Neural cell (in vitro differentiated cells): ENCODE measurements around the gene ZNF493. TPM values are rescaled to one million over a fixed set of nuclear protein-coding genes. Genes with fewer than 3 reads are reported as not detected.

Source experiments
- H2AFZ ChIP-seq: fragments of 200-600, 300-800 bp; sonication (generic), shearing (Covaris generic); 2 replicates; pipeline ENCODE4 v1.6.0; 2014; ENCODE audit warnings: low read depth, mild to moderate bottlenecking, antibody characterized with exemption, low read length, moderate library complexity
- H3F3A ChIP-seq: fragments of 200-600 bp; shearing (Covaris generic); 2 replicates; pipeline ENCODE4 v1.6.1; 2016; ENCODE audit warnings: mild to moderate bottlenecking, moderate library complexity, mixed read lengths, antibody characterized with exemption, low read length; ENCODE audit not compliant: insufficient read depth, poor library complexity, severe bottlenecking
- H3K27ac ChIP-seq: fragments of 200-600, 300-800 bp; sonication (generic), shearing (Covaris generic); 2 replicates; pipeline ENCODE4 v1.5.1; 2014; ENCODE audit warnings: mild to moderate bottlenecking, low read length, moderate library complexity
- H3K27me3 ChIP-seq: fragments of 300-800, 200-600 bp; sonication (generic), shearing (Covaris generic); 2 replicates; pipeline ENCODE4 v1.6.0; 2014; ENCODE audit warnings: mild to moderate bottlenecking, low read depth, low read length, moderate library complexity; ENCODE audit not compliant: insufficient read depth
- H3K36me3 ChIP-seq: fragments of 300-800, 200-600 bp; sonication (generic), shearing (Covaris generic); 2 replicates; pipeline ENCODE4 v1.5.1; 2014; ENCODE audit warnings: mild to moderate bottlenecking, antibody characterized with exemption, low read length, moderate library complexity; ENCODE audit not compliant: insufficient read depth
- H3K4me2 ChIP-seq: fragments of 300-800, 200-600 bp; sonication (generic), shearing (Covaris generic); 2 replicates; pipeline ENCODE4 v1.6.0; 2014; ENCODE audit warnings: mild to moderate bottlenecking, low read length
- H3K4me3 ChIP-seq: fragments of 300-800, 200-600 bp; sonication (generic), shearing (Covaris generic); 2 replicates; pipeline ENCODE4 v1.5.1; 2014; ENCODE audit warnings: mild to moderate bottlenecking, low read length, moderate library complexity
- H3K79me2 ChIP-seq: fragments of 200-600 bp; shearing (Covaris generic); replicated peaks from 2 replicates; pipeline ENCODE4 v1.6.0; 2014; ENCODE audit warnings: mild to moderate bottlenecking, low read length, moderate library complexity; ENCODE audit not compliant: insufficient read depth
- H3K9ac ChIP-seq: fragments of 300-800, 200-600 bp; sonication (generic), shearing (Covaris generic); 2 replicates; pipeline ENCODE4 v1.6.1; 2016; ENCODE audit warnings: mild to moderate bottlenecking, low read length, mixed read lengths
- H3K9me2 ChIP-seq: fragments of 200-600 bp; shearing (Covaris generic); 2 replicates; pipeline ENCODE4 v1.6.1; 2016; ENCODE audit warnings: mild to moderate bottlenecking, low read length, mixed read lengths; ENCODE audit not compliant: insufficient read depth
- H3K9me3 ChIP-seq: fragments of 200-600, 300-800 bp; sonication (generic), shearing (Covaris generic); 2 replicates; pipeline ENCODE4 v1.6.1; 2016; ENCODE audit warnings: mild to moderate bottlenecking, mixed run types, low read length, moderate library complexity, mixed read lengths
- H4K20me1 ChIP-seq: fragments of 200-600 bp; shearing (Covaris generic); 2 replicates; pipeline ENCODE4 v1.6.1; 2016; ENCODE audit warnings: mild to moderate bottlenecking, mixed run types; ENCODE audit not compliant: insufficient read depth
- EP300 ChIP-seq: fragments of 450-650 bp; conservative IDR thresholded peaks from 2 replicates; pipeline ENCODE4 v1.6.1; 2014; ENCODE audit warnings: antibody characterized with exemption, mild to moderate bottlenecking, moderate library complexity; ENCODE audit not compliant: poor library complexity, severe bottlenecking
- EZH2 ChIP-seq: fragments of 200-600, 300-800 bp; shearing (Covaris generic), sonication (generic); IDR thresholded peaks from 2 replicates; pipeline ENCODE4 v1.6.1; 2014; ENCODE audit warnings: antibody characterized with exemption, low read length, borderline replicate concordance, mild to moderate bottlenecking; ENCODE audit not compliant: insufficient read depth, poor library complexity, severe bottlenecking
- MXI1 ChIP-seq: fragments of 450-650 bp; conservative IDR thresholded peaks from 2 replicates; pipeline ENCODE4 v1.6.1; 2014; ENCODE audit warnings: antibody characterized with exemption, mild to moderate bottlenecking; ENCODE audit not compliant: poor library complexity, severe bottlenecking
- POLR2AphosphoS5 ChIP-seq: IDR thresholded peaks from 2 replicates; pipeline ENCODE4 v1.6.1; 2012
- RAD21 ChIP-seq: fragments of 450-650 bp; conservative IDR thresholded peaks from 2 replicates; pipeline ENCODE4 v1.6.1; 2014; ENCODE audit warnings: antibody characterized with exemption, mild to moderate bottlenecking, moderate library complexity
- REST ChIP-seq: IDR thresholded peaks from 2 replicates; pipeline ENCODE4 v1.6.1; 2012; ENCODE audit warnings: borderline replicate concordance
- SMC3 ChIP-seq: fragments of 450-650 bp; conservative IDR thresholded peaks from 2 replicates; pipeline ENCODE4 v1.6.1; 2014; ENCODE audit warnings: antibody characterized with exemption, mild to moderate bottlenecking, moderate library complexity; ENCODE audit not compliant: poor library complexity
- TAF1 ChIP-seq: IDR thresholded peaks from 2 replicates; pipeline ENCODE4 v1.6.1; 2012; ENCODE audit warnings: low read depth
- polyA plus RNA-seq: library from polyadenylated mRNA; depleted of rRNA; stranded (reverse); fragments of >200 nt; gene quantifications from 2 replicates; pipeline ENCODE4 v1.2.3, GENCODE V29; 2014
- TF ChIP-seq, protein P1 (sequence below): fragments of 450-650 bp; IDR thresholded peaks from 2 replicates; pipeline ENCODE4 v1.5.1; 2014; ENCODE audit warnings: antibody characterized with exemption, mild to moderate bottlenecking, moderate library complexity; ENCODE audit not compliant: poor library complexity, severe bottlenecking

Gene ZNF493
- polyA plus RNA-seq, 1 donor from 2014 or later, result 85.8 TPM

DNA sequence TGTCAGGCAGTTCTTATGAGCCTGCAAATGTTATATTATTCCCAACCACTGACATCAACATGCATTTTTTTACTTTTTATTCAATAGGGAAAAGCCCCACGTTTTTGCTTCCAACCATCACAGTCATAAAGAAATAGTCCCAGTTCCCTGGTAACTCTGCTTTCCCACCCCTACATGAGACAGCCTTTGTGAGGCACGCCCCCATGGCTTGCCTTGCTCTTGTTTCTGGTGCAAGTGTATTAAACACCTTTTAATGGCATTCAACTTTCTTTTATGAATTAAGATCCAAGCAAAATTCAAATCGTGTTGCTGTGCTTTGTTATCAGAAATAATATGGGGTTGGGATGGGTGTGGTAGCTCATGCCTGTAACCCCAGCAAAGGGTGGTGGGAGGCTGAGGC is 54.3 kb downstream of the ZNF493 start:
- Histone ChIP-seq H3K79me2 (no peaks in the 10 kb centered on the region), H3K9ac (no peak overlapping the region), H3K9me3 (peaks cover 21% of the 10 kb centered on the region), H3K4me3 (no peak overlapping the region), H3K27ac (no peak overlapping the region), H3K27me3 (no peaks in the 10 kb centered on the region), H3F3A (no peaks in the 10 kb centered on the region), H3K9me2 (no peaks in the 10 kb centered on the region), H3K36me3 (peaks cover 14% of the 10 kb centered on the region), H4K20me1 (no peaks in the 10 kb centered on the region), H3K4me2 (no peak overlapping the region), H2AFZ (no peak overlapping the region)
- no peak for TF ChIP-seq POLR2AphosphoS5
- no peak for TF ChIP-seq SMC3
- TF ChIP-seq, protein P1, sequence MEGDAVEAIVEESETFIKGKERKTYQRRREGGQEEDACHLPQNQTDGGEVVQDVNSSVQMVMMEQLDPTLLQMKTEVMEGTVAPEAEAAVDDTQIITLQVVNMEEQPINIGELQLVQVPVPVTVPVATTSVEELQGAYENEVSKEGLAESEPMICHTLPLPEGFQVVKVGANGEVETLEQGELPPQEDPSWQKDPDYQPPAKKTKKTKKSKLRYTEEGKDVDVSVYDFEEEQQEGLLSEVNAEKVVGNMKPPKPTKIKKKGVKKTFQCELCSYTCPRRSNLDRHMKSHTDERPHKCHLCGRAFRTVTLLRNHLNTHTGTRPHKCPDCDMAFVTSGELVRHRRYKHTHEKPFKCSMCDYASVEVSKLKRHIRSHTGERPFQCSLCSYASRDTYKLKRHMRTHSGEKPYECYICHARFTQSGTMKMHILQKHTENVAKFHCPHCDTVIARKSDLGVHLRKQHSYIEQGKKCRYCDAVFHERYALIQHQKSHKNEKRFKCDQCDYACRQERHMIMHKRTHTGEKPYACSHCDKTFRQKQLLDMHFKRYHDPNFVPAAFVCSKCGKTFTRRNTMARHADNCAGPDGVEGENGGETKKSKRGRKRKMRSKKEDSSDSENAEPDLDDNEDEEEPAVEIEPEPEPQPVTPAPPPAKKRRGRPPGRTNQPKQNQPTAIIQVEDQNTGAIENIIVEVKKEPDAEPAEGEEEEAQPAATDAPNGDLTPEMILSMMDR, result no peak
- no peak for TF ChIP-seq EP300
- no peak for TF ChIP-seq REST
- no peak for TF ChIP-seq MXI1
- TF ChIP-seq EZH2, result no peak
- no peak for TF ChIP-seq RAD21
- no peak for TF ChIP-seq TAF1

DNA sequence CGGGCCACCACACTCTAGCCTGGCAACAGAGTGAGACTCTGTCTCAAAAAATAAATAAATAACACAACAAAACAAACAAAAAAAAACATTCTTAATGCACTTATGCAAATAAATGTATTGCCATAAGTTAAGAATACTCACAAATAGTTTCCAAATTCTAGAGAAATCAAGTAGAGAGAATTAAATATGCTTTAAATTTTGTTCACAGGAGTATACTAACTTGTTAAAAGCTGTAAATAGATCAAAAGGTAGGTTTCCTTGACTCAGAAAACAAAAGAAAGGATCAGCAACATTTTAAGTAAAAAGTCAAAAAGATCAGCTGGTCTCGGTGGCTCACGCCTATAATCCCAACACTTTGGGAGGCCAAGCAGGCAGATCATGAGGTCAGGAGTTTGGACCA is 58.0 kb downstream of the ZNF493 start:
- Histone ChIP-seq H3K27ac (no peak overlapping the region), H3K27me3 (no peaks in the 10 kb centered on the region), H3K4me3 (no peak overlapping the region), H3F3A (no peaks in the 10 kb centered on the region), H3K9me3 (peaks cover 17% of the 10 kb centered on the region), H2AFZ (no peak overlapping the region), H3K9me2 (no peaks in the 10 kb centered on the region), H3K79me2 (peaks cover 3% of the 10 kb centered on the region), H4K20me1 (no peaks in the 10 kb centered on the region), H3K4me2 (no peak overlapping the region), H3K36me3 (peaks cover 14% of the 10 kb centered on the region), H3K9ac (no peak overlapping the region)
- TF ChIP-seq TAF1 (no peak), REST (no peak), POLR2AphosphoS5 (no peak)
- TF ChIP-seq, protein P1, result no peak
